ENCODE results near the gene CFL2.

The CFL2 gene

DNA sequence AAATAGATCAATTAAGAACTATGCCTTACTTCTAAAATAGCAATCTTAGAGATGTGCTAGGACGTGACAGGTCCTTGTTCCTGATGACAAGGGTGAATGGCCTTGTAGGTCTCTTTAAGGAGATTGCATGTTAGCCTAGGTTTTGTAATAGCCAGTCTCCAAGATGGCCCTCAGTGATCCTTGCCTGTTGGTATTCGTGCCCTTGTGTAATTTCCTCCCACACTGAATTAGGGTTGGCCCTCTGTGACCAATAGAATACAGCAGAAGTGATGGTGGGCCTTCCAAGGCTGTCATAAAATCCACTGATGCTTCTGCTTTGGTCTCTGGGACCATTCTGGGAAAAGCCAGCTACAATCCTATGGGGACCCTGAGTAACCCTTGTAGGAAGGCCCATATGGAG, 46.3 kb downstream of the CFL2 start:
- no peak for DNase-seq

GRCh38 chr14:34667007-34667406, 47.4 kb downstream of the CFL2 start:
- no peak for DNase-seq

GRCh38 chr14:34665785-34666435, 48.5 kb downstream of the CFL2 start:
- DNase-seq = no peak

DNA sequence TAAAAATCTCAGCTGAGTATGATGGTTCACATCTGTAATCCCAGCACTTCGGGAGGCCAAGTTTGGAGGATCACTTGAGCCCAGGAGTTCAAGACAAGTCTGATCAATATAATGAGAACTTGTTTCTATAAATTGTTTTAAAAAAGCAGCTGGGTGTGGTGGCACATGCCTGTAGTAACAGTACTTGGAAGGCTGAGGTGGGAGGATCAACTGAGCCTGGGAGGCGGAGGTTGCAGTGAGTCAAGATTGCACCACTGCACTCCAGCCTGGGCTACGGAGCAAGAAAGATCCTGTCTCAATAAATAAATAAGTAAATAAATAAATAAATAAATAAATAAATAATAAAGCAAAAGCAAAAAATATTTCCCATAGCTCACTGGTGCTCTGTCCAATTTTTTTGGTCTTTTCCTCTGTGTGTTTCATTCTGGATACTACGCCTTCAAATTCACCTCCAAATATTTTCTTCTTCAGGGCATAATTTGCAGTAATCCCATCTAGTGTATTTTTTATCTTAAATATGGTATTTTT, 51.8 kb downstream of the CFL2 start:
- no peak for DNase-seq

- no peak for DNase-seq
Observed at GRCh38 chr14:34660796-34661195, 53.6 kb downstream of the CFL2 start.

All from NCI-H510A treated with DMSO at 0.1 percent for 48 hours (cell line).